OCI-LY7 (cell line): ENCODE data around the gene BANF1. TPM values are rescaled to one million over a fixed set of nuclear protein-coding genes. Genes with fewer than 3 reads are reported as not detected.

Source experiments
- BruUV-seq: library from RNA; stranded (reverse); fragments of 400-500 nt; replicated peaks from 2 replicates; lab custom pipeline; 2021; lab: Mats Ljungman, UMichigan
- CTCF ChIA-PET: fragments of 300-600 bp; sonication (Branson Sonifier 250); formaldehyde crosslinking; loops from one replicate; lab custom pipeline; 2022; ENCODE audit warnings: antibody characterized with exemption; ENCODE audit not compliant: unreplicated experiment; lab: Charles Lee
- POLR2A ChIA-PET: fragments of 300-600 bp; sonication (Branson Sonifier 250); formaldehyde crosslinking; loops from one replicate; lab custom pipeline; 2022; ENCODE audit warnings: antibody characterized with exemption; lab: Charles Lee
- DNase-seq: peaks from one replicate; pipeline ENCODE4 v3.0.0-alpha.2; 2015; ENCODE audit warnings: low spot score
- H2AFZ ChIP-seq: fragments of 200-600 bp; sonication (generic), shearing (Covaris generic); 2 replicates; pipeline ENCODE4 v1.6.1; 2014; ENCODE audit warnings: mild to moderate bottlenecking, antibody characterized with exemption, low read length, moderate library complexity
- H3K27ac ChIP-seq: fragments of 200-600 bp; sonication (generic); 2 replicates; pipeline ENCODE4 v1.5.1; 2014; ENCODE audit warnings: mixed run types, low read depth, mild to moderate bottlenecking, moderate library complexity, low read length, inconsistent platforms; ENCODE audit not compliant: poor library complexity, severe bottlenecking
- H3K36me3 ChIP-seq: fragments of 200-600 bp; sonication (generic); 2 replicates; pipeline ENCODE4 v1.6.1; 2014; ENCODE audit warnings: mild to moderate bottlenecking, antibody characterized with exemption, low read length, moderate library complexity, mixed read lengths; ENCODE audit not compliant: insufficient read depth
- H3K4me1 ChIP-seq: fragments of 200-600 bp; sonication (generic); 2 replicates; pipeline ENCODE4 v1.5.1; 2014; ENCODE audit warnings: mild to moderate bottlenecking, low read length; ENCODE audit not compliant: insufficient read depth, poor library complexity, severe bottlenecking
- H3K4me2 ChIP-seq: fragments of 200-600 bp; sonication (generic); 2 replicates; pipeline ENCODE4 v1.6.1; 2014; ENCODE audit warnings: mild to moderate bottlenecking, low read length
- H3K4me3 ChIP-seq: fragments of 200-600 bp; sonication (generic); 2 replicates; pipeline ENCODE4 v1.5.1; 2014; ENCODE audit warnings: mild to moderate bottlenecking, low read depth, low read length; ENCODE audit not compliant: poor library complexity, severe bottlenecking
- H3K79me2 ChIP-seq: fragments of 200-600 bp; sonication (generic); 2 replicates; pipeline ENCODE4 v1.6.1; 2016; ENCODE audit warnings: low read depth, mild to moderate bottlenecking, low read length, moderate library complexity, mixed read lengths; ENCODE audit not compliant: insufficient read depth
- H3K9me2 ChIP-seq: fragments of 200-600 bp; sonication (generic); 2 replicates; pipeline ENCODE4 v1.6.1; 2016; ENCODE audit warnings: mild to moderate bottlenecking, low read length, mixed read lengths; ENCODE audit not compliant: insufficient read depth
- H3K9me3 ChIP-seq: fragments of 200-600 bp; sonication (generic); 2 replicates; pipeline ENCODE4 v1.6.1; 2014; ENCODE audit warnings: mild to moderate bottlenecking, mixed run types, low read length, mixed read lengths
- H4K20me1 ChIP-seq: fragments of 200-600 bp; sonication (generic); 2 replicates; pipeline ENCODE4 v1.6.1; 2014; ENCODE audit warnings: mild to moderate bottlenecking, antibody characterized with exemption, low read length, moderate library complexity, mixed read lengths; ENCODE audit not compliant: insufficient read depth
- CTCF ChIP-seq: fragments of 200-600 bp; sonication (generic); conservative IDR thresholded peaks from 2 replicates; pipeline ENCODE4 v1.5.1; 2014; ENCODE audit warnings: mild to moderate bottlenecking, antibody characterized with exemption, low read length, moderate library complexity, mixed read lengths
- EZH2phosphoT487 ChIP-seq: fragments of 200-600 bp; sonication (generic); IDR thresholded peaks from 2 replicates; pipeline ENCODE4 v1.6.1; 2018; ENCODE audit warnings: low read depth, borderline replicate concordance, mild to moderate bottlenecking, mixed run types, antibody characterized with exemption, low read length, moderate library complexity, mixed read lengths
- intact Hi-C: fragments of 100-400 bp; cut with micrococcal nuclease; formaldehyde crosslinking; loops from one replicate; pipeline ENCODE4 v1.10.0; 2022; ENCODE audit not compliant: unreplicated experiment
- total RNA-seq, 2 experiments: library from RNA; depleted of rRNA in 1 of 2; stranded (reverse); fragments of >200 nt in 1 of 2; shearing (Covaris generic) in 1 of 2; gene quantifications; 2 replicates each; pipeline ENCODE4 v1.2.3, GENCODE V29; 2014 to 2022

The BANF1 gene
- total RNA-seq, 2 experiments from 2014 or later: 82.2 to 317 TPM

- DNase-seq: no peak
- H3K4me1 ChIP-seq: peaks cover 22% of the 10 kb centered on the region
- peak overlapping the region; percentile 32; the same call in 1 of the 2 replicates for H2AFZ ChIP-seq
- peaks cover 31% of the 10 kb centered on the region for H3K36me3 ChIP-seq
- peaks cover 26% of the 10 kb centered on the region for H3K79me2 ChIP-seq
- TF ChIP-seq CTCF (no peak), EZH2phosphoT487 (no peak)
- peak overlapping the region; percentile 83 for H3K4me3 ChIP-seq
- POLR2A ChIA-PET: interaction anchor here (0.8 to 3.0 kb wide), 4 partner anchors 13 to 238 kb away, joined by 3 to 20 read pairs (median 8); partner anchors contain the start of gene YIF1A
- no TSS peak for BruUV-seq
- H3K9me3 ChIP-seq: no peaks in the 10 kb centered on the region
- H3K4me2 ChIP-seq: peak overlapping the region; percentile 75
- H4K20me1 ChIP-seq: no peaks in the 10 kb centered on the region
- peak overlapping the region; percentile 60 for H3K27ac ChIP-seq
- no peaks in the 10 kb centered on the region for H3K9me2 ChIP-seq
- CTCF ChIA-PET: interaction anchor here (0.6 kb wide), 1 partner anchor 8 kb away, joined by 4 read pairs; no protein-coding TSS in a partner anchor
- intact Hi-C loops: loop anchor here (5.0 kb wide), 2 partner anchors 48 to 158 kb away; partner anchors contain the start of genes BANF1, CCDC85B and EIF1AD
These were observed 48.4 kb downstream of the BANF1 start for GRCh38 chr11:66050581-66051231.

- Histone ChIP-seq H3K9me2 (no peaks in the 10 kb centered on the region), H3K36me3 (peaks cover 37% of the 10 kb centered on the region), H3K4me2 (peak overlapping the region; percentile 75), H3K9me3 (no peaks in the 10 kb centered on the region), H2AFZ (peak overlapping the region; percentile 32; the same call in 1 of the 2 replicates), H4K20me1 (no peaks in the 10 kb centered on the region), H3K27ac (peak overlapping the region; percentile 60), H3K4me3 (peak overlapping the region; percentile 83), H3K4me1 (peaks cover 21% of the 10 kb centered on the region), H3K79me2 (peaks cover 26% of the 10 kb centered on the region)
- intact Hi-C loops: loop anchor here (5.0 kb wide), 2 partner anchors 49 to 159 kb away; partner anchors contain the start of genes BANF1, CCDC85B and EIF1AD
- TSS peak; percentile 96 for BruUV-seq
- no peak for DNase-seq
- POLR2A ChIA-PET: interaction anchor here (0.8 to 3.0 kb wide), 4 partner anchors 12 to 238 kb away, joined by 3 to 20 read pairs (median 8); partner anchors contain the start of gene YIF1A
- TF ChIP-seq CTCF (no peak), EZH2phosphoT487 (no peak)
- CTCF ChIA-PET: interaction anchor here (0.6 to 0.9 kb wide), 2 partner anchors 9 to 20 kb away, joined by 4 read pairs; no protein-coding TSS in a partner anchor
These were observed 49.1 kb downstream of the BANF1 start for GRCh38 chr11:66051371-66051765.
